HG03108 (cell line): ENCODE results near the gene FRMD3.
"Not testable (repeated sequence)": the region's sequence is repeated elsewhere in the genome, so short reads cannot be mapped to it uniquely, and the experiment has no call there.

Experiments
- ATAC-seq: cut with Tn5 transposase; IDR thresholded peaks from one replicate; pipeline ENCODE4 v1.9.1; 2021; ENCODE audit warnings: moderate library complexity; ENCODE audit not compliant: unreplicated experiment

The FRMD3 gene

DNA sequence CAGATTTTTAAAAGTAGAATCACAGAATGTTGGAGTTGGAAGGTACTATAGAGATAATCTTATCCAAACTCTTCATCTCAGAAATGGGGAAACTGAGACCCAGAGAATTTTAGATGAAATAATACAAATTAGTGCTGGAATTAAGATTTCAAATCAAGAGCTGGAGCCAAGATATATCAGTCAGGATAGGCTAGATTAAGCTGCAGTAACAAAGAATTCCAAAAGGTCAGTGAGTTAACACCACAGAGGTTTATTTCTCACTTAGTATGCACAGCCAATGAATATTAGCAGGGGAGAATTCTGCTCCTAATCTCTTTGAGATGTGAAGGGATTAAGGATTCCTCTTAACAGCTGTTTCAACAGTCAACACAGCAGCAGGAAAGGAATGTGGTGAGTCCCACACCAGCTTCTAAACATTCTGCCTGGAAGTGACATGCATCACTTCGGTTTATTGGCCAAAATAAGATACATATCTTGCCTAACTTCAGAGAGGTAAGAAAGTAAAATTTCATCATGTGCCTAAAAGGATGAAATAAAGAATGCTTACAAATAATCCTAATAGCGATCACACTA lies 136.8 kb downstream of the FRMD3 start:
- no peak for ATAC-seq

- ATAC-seq: no peak
These were observed 141.4 kb downstream of the FRMD3 start for GRCh38 chr9:83396813-83397212.

GRCh38 chr9:83396342-83396741 lies 141.9 kb downstream of the FRMD3 start:
- ATAC-seq: no peak

DNA sequence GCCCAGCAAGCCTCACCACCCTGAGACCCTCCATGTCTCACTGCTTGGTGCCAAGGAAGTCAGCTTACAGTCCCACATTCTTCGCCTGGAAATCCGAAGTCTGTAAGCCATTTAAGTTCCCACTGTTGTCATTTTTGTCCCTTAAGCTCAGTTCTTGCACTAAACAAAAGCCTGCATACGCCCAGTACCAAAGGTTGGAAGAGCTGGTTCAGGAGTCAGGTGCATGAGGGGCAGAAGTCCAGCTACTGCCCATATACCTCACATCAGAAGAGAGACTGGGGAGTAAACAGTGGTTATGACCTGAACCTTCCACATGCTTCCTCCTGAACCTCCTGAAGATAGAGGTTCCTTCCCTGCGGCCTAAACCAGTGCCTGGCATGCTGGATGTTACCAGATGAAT lies 146.0 kb downstream of the FRMD3 start:
- ATAC-seq: no peak

- ATAC-seq: no peak
These were observed 149.9 kb downstream of the FRMD3 start for GRCh38 chr9:83388346-83388745.

GRCh38 chr9:83387401-83388185 lies 150.6 kb downstream of the FRMD3 start:
- no peak for ATAC-seq

DNA sequence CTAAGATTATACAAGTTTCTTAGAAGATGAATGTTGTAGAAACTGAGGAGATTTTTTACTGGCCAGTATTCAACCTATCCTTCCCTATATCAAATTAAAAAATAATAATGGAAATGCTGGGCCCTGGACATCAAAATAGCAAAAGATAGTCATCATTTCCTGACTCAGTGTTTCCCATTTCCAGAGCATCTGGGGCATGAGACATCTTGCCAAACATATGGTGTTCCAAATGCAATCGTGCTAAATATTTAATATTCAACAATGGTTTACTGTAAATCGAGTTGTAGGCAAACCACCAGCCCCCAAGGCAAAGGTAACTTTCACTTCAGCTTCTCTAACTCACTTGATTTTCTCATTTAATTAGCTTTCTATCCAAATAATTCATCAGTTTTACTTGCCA lies 152.9 kb downstream of the FRMD3 start:
- ATAC-seq: no peak

- ATAC-seq: no peak
These were observed 154.0 kb downstream of the FRMD3 start for GRCh38 chr9:83384214-83384613.

DNA sequence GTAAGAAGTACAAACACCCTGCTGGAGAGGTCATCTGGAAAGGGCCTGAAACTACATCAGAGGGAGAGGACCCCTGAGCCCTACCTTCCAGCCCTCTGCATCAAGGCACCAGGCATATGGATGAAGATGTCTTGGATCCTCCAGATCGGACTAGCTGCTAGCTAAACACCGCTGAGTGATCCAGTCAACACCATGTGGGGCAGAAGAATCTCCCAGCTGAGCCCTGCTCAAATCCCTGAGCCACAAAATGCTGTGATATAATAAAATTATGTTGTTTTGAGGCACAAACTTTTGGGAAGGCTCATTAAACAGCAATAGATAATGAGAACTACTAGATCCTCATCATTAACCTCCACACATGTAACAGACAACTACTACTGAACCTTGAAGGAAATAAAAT lies 155.2 kb downstream of the FRMD3 start:
- no peak for ATAC-seq

DNA sequence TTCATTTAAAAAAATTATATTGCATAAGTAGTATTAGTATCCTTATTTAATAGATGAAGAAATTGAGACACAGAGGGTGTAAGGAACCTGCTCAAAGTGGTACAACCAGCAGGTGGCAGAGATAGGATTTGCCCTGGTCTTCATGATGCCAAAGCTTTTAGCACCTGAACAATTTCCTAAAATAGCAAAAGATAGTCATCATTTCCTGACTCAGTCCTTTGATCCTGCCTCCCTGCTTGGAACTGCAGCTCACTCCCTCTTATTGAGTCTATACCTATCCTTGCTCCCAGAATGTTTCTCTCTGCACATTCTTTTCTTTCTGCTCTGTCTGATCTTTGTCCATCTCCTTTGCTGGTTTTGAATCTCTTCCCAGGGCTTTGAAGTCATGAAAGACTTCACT lies 155.8 kb downstream of the FRMD3 start:
- ATAC-seq: no peak

DNA sequence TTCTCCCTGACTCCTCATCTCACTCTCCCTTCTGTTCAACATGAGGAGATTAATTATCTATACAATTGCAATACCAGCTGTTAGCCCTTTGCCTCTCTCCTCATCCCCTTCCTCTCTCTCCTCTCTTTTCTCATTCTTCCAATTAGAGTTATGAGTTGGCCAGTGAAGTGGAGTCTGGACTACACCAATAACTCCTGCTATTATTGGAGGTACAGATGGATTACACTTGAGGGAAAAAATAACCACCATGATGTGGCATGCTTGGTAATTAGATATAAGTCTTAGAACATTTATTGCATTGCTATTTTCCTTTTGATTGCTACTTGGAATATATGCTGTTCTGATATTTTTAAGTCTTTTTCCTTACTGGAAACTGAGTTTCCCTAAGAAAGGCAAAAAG lies 159.2 kb downstream of the FRMD3 start:
- no peak for ATAC-seq

- no peak for ATAC-seq
These were observed 165.2 kb downstream of the FRMD3 start for GRCh38 chr9:83372957-83373356.

DNA sequence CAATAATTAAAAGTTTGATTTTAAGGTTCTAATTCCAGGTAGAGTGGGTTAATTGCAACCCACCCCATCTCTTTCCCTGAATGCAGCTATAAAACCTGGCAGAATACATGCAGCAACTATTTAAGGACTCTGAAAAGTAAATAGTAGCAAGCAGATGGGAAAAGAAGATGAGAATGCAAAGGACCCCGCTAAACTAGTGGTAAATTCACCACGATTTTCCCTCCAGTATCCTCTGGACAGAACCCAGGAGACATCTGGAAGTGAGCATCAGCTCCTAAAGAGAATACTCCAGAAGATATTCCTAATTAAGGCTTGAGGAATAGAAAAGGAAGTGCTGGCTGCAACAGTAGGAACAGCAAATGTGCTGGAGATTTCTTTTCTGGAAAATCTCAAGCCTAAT lies 170.9 kb downstream of the FRMD3 start:
- ATAC-seq: no peak

- no peak for ATAC-seq
These were observed 175.7 kb downstream of the FRMD3 start for GRCh38 chr9:83362341-83362995.

GRCh38 chr9:83359039-83359438 lies 179.2 kb downstream of the FRMD3 start:
- no peak for ATAC-seq

DNA sequence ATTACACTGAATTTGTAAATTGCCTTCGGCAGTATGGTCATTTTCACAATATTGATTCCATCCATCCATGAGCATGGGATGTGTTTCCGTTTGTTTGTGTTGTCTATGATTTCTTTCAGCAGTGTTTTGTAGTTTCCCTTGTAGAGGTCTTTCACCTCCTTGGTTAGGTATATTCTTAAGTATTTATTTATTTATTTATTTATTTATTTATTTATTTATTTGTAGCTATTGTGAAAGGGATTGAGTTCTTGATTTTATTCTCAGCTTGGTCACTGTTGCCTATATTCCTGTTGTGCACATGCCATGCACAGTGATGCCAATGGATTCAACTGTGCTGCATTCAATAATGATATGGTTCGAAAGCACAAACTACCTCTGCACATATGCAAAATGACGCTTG lies 179.7 kb downstream of the FRMD3 start:
- ATAC-seq: not testable (repeated sequence)

DNA sequence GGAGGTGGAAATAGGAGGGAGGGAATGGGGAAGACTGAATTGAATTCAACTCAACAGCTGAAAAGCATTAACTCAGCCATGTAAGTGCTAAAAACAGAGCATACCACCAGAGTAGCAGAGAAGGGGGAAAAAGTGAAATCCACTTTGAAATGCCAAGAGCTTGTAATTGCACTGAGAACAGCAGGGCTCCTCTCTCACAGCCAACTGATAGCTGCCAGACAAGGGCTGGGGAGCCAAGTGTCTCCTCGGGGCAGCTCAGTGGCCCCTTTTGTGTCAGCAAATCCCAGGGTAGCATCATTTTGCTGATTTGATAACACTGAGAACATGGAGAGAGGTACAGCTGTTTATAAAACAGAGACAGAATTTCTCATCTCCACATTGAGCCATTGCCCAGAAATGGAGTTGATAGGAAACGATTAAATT lies 182.5 kb downstream of the FRMD3 start:
- ATAC-seq: no peak

- ATAC-seq: no peak
These were observed 183.2 kb downstream of the FRMD3 start for GRCh38 chr9:83355024-83355444.

DNA sequence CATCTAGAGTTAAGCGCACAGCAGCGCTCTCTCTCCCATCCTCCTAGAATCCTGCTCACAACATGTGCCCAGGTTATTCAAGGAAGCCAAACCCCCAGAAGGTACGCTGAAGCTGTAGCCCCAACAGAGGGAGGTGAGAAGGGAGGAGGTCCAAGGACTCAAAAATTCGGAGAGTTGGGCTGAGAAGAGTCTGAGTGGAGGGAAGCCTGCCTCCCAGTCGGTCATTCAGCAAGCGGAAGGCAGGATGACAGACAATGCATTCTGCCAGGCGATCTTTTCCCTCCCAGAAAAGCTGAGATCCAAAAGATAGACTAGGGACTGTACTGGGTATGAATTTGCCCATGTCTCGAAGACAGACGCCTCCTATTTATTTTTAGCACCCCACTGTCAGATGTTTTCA lies 189.2 kb downstream of the FRMD3 start:
- no peak for ATAC-seq

DNA sequence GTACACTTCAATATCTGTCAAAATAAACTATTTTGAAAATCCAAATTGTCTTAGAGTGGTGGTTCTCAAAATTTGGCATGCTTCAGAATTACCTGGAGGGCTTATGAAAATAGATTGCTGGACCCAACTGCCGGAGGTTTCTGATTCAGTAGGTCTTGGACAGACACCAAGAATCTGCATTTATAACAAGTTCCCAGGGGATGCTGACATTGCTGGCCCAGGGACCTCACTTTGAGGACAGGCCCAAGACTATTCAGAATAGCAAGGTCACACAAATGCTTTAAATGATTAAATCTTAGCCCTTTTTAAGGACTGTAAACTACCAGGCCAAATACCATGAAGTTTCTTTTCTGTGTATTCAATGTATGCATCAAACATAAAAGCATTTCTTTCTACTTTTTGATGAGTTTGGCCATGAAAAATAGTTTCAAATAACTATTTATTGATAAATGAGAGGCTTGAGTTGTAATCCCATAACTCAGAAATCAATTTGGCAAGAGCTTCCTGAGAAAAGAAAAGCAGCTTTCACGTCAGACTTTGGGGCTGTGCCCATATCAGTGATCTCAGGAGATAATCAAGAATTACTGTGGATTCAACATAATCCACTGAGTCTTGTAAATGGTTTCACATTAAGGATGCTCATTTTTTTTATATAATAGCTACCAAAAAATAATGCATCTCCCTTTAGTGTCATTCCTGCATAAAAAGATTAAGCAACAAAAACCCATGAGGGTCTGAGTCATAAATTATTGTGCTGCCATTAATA lies 191.4 kb downstream of the FRMD3 start:
- ATAC-seq: no peak

- ATAC-seq: no peak
These were observed 194.7 kb downstream of the FRMD3 start for GRCh38 chr9:83343366-83343999.
